Breast epithelium (tissue), 3 donors: ENCODE measurements around the gene BORCS5.

Source experiments
- CTCF ChIP-seq, 3 donors: fragments of 450-650 bp; IDR thresholded peaks; one replicate each; pipeline ENCODE4 v1.5.1; 2016 to 2017; ENCODE audit warnings: antibody characterized with exemption in 3 of 3, mild to moderate bottlenecking in 3 of 3, moderate library complexity in 3 of 3
- POLR2AphosphoS5 ChIP-seq, 3 donors: sonication (generic); formaldehyde crosslinking; IDR thresholded peaks; one replicate each; pipeline ENCODE4 v1.6.1; 2017; ENCODE audit warnings: antibody characterized with exemption in 3 of 3

- TF ChIP-seq CTCF (IDR thresholded peaks at IDR 0.05) (no peak), POLR2AphosphoS5 (IDR thresholded peaks at IDR 0.05) (no peak)
Observed at GRCh38 chr12:12467264-12467663, 110.4 kb downstream of the BORCS5 start.
